ENCODE measurements around the gene UBE2QL1. TPM values are rescaled to one million over a fixed set of nuclear protein-coding genes. Genes with fewer than 3 reads are reported as not detected.

UBE2QL1 gene
- total RNA-seq, 1 donor from 2014 or later: 4.4 TPM

DNA sequence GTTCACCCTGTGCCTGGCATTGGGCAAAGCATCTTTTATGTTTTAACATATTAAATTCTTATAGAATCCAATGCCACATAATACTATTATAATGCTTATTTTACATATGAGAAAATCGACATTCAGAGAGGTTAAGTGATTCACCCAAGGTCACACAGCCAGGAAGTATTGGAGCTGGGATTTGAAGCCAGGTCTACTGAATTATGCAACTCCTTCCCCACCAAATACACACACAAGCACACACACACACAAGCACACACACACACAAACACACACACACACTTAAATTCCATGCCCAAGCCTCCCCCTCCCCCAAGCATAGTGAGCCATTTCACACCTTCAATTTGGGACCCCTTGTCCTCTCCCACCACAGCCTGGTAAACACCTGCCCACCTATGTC, 37.4 kb downstream of the UBE2QL1 start:
- Mint-ChIP-seq H3K27ac (no peak overlapping the region), H3K36me3 (peaks cover 2% of the 10 kb centered on the region), H3K9me3 (no peaks in the 10 kb centered on the region), H3K4me3 (no peak overlapping the region), H3K4me1 (peaks cover 24% of the 10 kb centered on the region), H3K27me3 (ENCODE audit: low read depth) (peaks cover 49% of the 10 kb centered on the region)
- DNase-seq (ENCODE audit: low spot score in 2 of 2, unreplicated experiment in 2 of 2): no peak
- TF ChIP-seq, protein P1, sequence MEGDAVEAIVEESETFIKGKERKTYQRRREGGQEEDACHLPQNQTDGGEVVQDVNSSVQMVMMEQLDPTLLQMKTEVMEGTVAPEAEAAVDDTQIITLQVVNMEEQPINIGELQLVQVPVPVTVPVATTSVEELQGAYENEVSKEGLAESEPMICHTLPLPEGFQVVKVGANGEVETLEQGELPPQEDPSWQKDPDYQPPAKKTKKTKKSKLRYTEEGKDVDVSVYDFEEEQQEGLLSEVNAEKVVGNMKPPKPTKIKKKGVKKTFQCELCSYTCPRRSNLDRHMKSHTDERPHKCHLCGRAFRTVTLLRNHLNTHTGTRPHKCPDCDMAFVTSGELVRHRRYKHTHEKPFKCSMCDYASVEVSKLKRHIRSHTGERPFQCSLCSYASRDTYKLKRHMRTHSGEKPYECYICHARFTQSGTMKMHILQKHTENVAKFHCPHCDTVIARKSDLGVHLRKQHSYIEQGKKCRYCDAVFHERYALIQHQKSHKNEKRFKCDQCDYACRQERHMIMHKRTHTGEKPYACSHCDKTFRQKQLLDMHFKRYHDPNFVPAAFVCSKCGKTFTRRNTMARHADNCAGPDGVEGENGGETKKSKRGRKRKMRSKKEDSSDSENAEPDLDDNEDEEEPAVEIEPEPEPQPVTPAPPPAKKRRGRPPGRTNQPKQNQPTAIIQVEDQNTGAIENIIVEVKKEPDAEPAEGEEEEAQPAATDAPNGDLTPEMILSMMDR (IDR thresholded peaks at IDR 0.05; ENCODE audit: unreplicated experiment): no peak

DNA sequence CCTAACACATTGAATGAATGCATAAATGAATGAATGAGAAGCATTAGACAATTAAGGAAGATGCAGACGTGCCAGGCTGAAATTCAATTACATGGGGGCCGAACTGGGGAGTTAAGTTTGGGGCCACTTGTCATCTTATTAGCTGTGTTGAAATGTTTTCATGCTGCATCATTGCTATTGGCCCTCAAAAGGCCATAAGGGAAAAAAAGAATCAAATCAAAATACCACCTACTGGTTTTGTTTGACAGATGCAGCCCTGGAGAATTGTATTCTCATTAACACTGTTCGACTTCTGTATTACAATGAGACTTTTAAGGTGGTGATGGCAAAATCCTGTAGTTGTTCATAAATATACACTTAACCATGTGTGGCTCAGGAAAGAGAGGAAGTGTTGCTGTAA, 38.4 kb downstream of the UBE2QL1 start:
- DNase-seq (ENCODE audit: low spot score in 2 of 2, unreplicated experiment in 2 of 2): no peak
- H3K36me3 Mint-ChIP-seq: peaks cover 2% of the 10 kb centered on the region
- TF ChIP-seq, protein P1 (IDR thresholded peaks at IDR 0.05; ENCODE audit: unreplicated experiment): no peak
- H3K9me3 Mint-ChIP-seq: no peaks in the 10 kb centered on the region
- H3K4me3 Mint-ChIP-seq: no peak overlapping the region
- peaks cover 29% of the 10 kb centered on the region for H3K4me1 Mint-ChIP-seq
- no peak overlapping the region for H3K27ac Mint-ChIP-seq
- H3K27me3 Mint-ChIP-seq (ENCODE audit: low read depth): peaks cover 59% of the 10 kb centered on the region

DNA sequence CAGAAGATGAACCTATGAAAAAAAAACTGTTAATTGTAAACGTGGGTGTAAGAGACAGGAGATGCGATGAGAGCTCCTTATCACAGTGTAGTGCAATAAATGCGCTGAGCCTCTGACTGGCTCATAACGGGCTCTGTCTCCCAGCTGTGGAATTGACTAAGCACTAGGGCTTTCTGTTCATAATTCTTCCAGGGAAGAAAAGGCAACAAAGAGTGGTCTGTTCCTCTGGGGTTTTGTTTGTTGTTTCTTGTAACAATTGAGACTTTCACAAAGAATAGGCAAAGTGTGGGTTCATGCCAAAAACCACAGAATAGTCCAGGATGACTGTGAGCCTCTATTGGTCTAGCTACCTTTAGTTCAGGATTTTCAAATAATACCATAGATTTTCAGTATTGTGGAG, 39.4 kb downstream of the UBE2QL1 start:
- Mint-ChIP-seq H3K36me3 (peaks cover 5% of the 10 kb centered on the region), H3K4me3 (no peak overlapping the region), H3K4me1 (peaks cover 29% of the 10 kb centered on the region), H3K27me3 (ENCODE audit: low read depth) (peaks cover 66% of the 10 kb centered on the region), H3K27ac (peak overlapping the region; percentile 10), H3K9me3 (no peaks in the 10 kb centered on the region)
- DNase-seq (ENCODE audit: low spot score in 2 of 2, unreplicated experiment in 2 of 2): no peak
- TF ChIP-seq, protein P1 (IDR thresholded peaks at IDR 0.05; ENCODE audit: unreplicated experiment): no peak

DNA sequence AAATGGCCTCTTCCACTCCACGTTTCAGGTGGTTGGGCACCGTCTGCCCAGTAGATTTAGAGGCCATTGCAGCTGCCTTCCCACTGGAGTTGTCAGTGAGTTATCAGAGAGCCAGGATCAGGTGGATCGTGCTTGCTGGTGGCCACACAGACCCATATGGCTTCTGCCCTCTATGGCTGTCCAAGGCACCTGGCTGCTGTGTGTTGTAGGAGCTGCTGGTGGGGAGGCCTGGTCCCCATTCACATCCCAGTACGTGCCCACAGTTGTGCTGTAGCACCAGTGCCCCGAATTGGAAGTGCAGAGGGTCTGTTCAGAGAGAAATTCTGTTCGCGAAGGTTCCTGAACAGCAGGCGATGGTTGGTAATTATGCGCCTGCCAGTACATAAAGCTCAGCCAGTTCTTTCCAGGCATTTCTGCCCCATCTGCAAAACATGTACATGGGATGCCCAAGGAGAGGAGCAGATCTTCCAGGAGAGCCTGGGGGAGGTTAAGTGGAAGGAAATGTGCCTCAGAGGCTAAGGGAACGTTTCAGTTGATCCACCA, 41.1 kb downstream of the UBE2QL1 start:
- Mint-ChIP-seq H3K9me3 (no peaks in the 10 kb centered on the region), H3K36me3 (peaks cover 5% of the 10 kb centered on the region), H3K4me3 (no peak overlapping the region), H3K27me3 (ENCODE audit: low read depth) (peaks cover 72% of the 10 kb centered on the region), H3K27ac (no peak overlapping the region), H3K4me1 (peaks cover 29% of the 10 kb centered on the region)
- DNase-seq (ENCODE audit: low spot score in 2 of 2, unreplicated experiment in 2 of 2): no peak
- TF ChIP-seq, protein P1 (IDR thresholded peaks at IDR 0.05; ENCODE audit: unreplicated experiment): no peak

DNA sequence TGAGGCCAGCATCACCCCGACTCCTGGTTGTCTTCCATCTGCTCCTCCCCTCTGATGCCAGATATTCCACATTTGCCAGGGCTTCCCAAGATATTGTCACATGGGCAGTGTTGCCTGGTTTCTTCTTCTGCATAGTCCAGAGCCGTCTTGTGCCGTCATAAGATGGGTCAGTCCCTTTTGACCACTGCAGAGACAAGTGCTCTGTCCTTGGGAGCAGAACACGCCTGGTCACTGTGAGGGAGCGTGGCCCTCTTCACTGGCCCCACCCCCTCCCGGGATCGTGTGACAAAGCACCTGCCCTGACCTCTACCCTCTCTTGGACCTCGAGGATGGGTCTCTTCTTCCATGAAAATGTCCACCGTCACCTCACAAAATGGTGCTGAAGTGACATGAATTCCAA, 41.6 kb downstream of the UBE2QL1 start:
- peaks cover 5% of the 10 kb centered on the region for H3K36me3 Mint-ChIP-seq
- TF ChIP-seq, protein P1 (IDR thresholded peaks at IDR 0.05; ENCODE audit: unreplicated experiment): no peak
- no peak for DNase-seq (ENCODE audit: low spot score in 2 of 2, unreplicated experiment in 2 of 2)
- no peak overlapping the region for H3K4me3 Mint-ChIP-seq
- H3K9me3 Mint-ChIP-seq: no peaks in the 10 kb centered on the region
- H3K4me1 Mint-ChIP-seq: peaks cover 27% of the 10 kb centered on the region
- H3K27me3 Mint-ChIP-seq (ENCODE audit: low read depth): peaks cover 74% of the 10 kb centered on the region
- H3K27ac Mint-ChIP-seq: no peak overlapping the region

DNA sequence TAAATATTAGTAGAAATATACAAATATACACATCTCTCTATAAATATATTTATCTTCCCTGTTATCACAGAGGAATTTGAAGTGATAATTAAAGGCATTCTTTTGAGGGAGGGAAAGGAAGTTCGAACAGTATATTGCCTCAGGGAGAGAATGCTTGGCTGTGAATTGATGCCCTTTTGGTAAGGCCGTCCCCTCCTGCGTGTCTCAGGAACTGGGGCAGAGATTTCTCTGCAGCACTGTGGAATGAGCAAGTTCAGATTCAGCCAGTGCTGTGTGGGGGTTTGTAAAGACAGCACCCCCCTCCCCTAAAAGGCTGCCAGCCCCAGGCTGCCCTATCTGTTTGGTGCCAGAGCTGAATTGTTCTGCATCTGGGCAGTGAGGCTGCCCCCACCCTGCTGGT, 42.0 kb downstream of the UBE2QL1 start:
- Mint-ChIP-seq H3K27me3 (ENCODE audit: low read depth) (peaks cover 74% of the 10 kb centered on the region), H3K4me1 (peaks cover 25% of the 10 kb centered on the region), H3K9me3 (no peaks in the 10 kb centered on the region), H3K4me3 (no peak overlapping the region), H3K36me3 (peaks cover 5% of the 10 kb centered on the region), H3K27ac (no peak overlapping the region)
- no peak for DNase-seq (ENCODE audit: low spot score in 2 of 2, unreplicated experiment in 2 of 2)
- TF ChIP-seq, protein P1 (IDR thresholded peaks at IDR 0.05; ENCODE audit: unreplicated experiment): no peak
